ENCODE measurements around the gene FASLG.
"Not testable (repeated sequence)": the region's sequence is repeated elsewhere in the genome, so short reads cannot be mapped to it uniquely, and the experiment has no call there.

The FASLG gene

GRCh38 chr1:172658871-172659453 lies at the start of gene FASLG:
TSS of gene FASLG (plus strand) at chr1:172659103. CDS start at chr1:172659202, 99 bp downstream.
- no peak for DNase-seq

- DNase-seq = no peak
Measured at GRCh38 chr1:172609528-172609927, 49.4 kb upstream of the FASLG start.

- no peak for DNase-seq
Measured at GRCh38 chr1:172612478-172612877, 46.4 kb upstream of the FASLG start.

- no peak for DNase-seq
Measured at GRCh38 chr1:172613294-172613693, 45.6 kb upstream of the FASLG start.

- DNase-seq = no peak
Measured at GRCh38 chr1:172616195-172616594, 42.7 kb upstream of the FASLG start.

- no peak for DNase-seq
Measured at GRCh38 chr1:172616636-172617035, 42.3 kb upstream of the FASLG start.

- DNase-seq = not testable (repeated sequence)
Measured at GRCh38 chr1:172620603-172621002, 38.3 kb upstream of the FASLG start.

- no peak for DNase-seq
Measured at GRCh38 chr1:172622541-172622940, 36.4 kb upstream of the FASLG start.

- no peak for DNase-seq
Measured at GRCh38 chr1:172623748-172624147, 35.2 kb upstream of the FASLG start.

- DNase-seq = no peak
Measured at GRCh38 chr1:172626845-172627244, 32.1 kb upstream of the FASLG start.

- no peak for DNase-seq
Measured at GRCh38 chr1:172627702-172628101, 31.2 kb upstream of the FASLG start.

GRCh38 chr1:172628401-172628800 lies 30.5 kb upstream of the FASLG start:
- no peak for DNase-seq

- DNase-seq = no peak
Measured at GRCh38 chr1:172629170-172629569, 29.7 kb upstream of the FASLG start.

- DNase-seq = no peak
Measured at GRCh38 chr1:172629638-172630037, 29.3 kb upstream of the FASLG start.

- no peak for DNase-seq
Measured at GRCh38 chr1:172630056-172630818, 28.7 kb upstream of the FASLG start.

- DNase-seq = no peak
Measured at GRCh38 chr1:172630868-172631267, 28.0 kb upstream of the FASLG start.

GRCh38 chr1:172637522-172637921 lies 21.4 kb upstream of the FASLG start:
- DNase-seq = no peak

GRCh38 chr1:172638249-172638648 lies 20.7 kb upstream of the FASLG start:
- DNase-seq = no peak

- DNase-seq = no peak
Measured at GRCh38 chr1:172638885-172639831, 19.7 kb upstream of the FASLG start.

GRCh38 chr1:172640111-172640510 lies 18.8 kb upstream of the FASLG start:
- no peak for DNase-seq

- no peak for DNase-seq
Measured at GRCh38 chr1:172641492-172641891, 17.4 kb upstream of the FASLG start.

- no peak for DNase-seq
Measured at GRCh38 chr1:172642970-172643369, 15.9 kb upstream of the FASLG start.

- no peak for DNase-seq
Measured at GRCh38 chr1:172646653-172647052, 12.2 kb upstream of the FASLG start.
